Progenitor cell of endocrine pancreas (in vitro differentiated cells): ENCODE results near the gene TSC22D2. TPM values are rescaled to one million over a fixed set of nuclear protein-coding genes. Genes with fewer than 3 reads are reported as not detected.

Source experiments
- DNase-seq: peaks from one replicate; pipeline ENCODE4 v3.0.0; 2021; ENCODE audit warnings: low spot score; ENCODE audit not compliant: unreplicated experiment
- H3K27ac Mint-ChIP-seq: 2 replicates; pipeline ENCODE4 v1.8.0; 2021; ENCODE audit warnings: mild to moderate bottlenecking, moderate library complexity, mixed read lengths
- H3K27me3 Mint-ChIP-seq: 2 replicates; pipeline ENCODE4 v1.8.0; 2021; ENCODE audit warnings: mixed read lengths
- H3K36me3 Mint-ChIP-seq: 2 replicates; pipeline ENCODE4 v1.8.0; 2022; ENCODE audit warnings: mixed read lengths; ENCODE audit not compliant: insufficient read depth
- H3K4me1 Mint-ChIP-seq: 2 replicates; pipeline ENCODE4 v1.8.0; 2021; ENCODE audit warnings: low read depth, mixed read lengths
- H3K4me3 Mint-ChIP-seq: 2 replicates; pipeline ENCODE4 v1.8.0; 2021; ENCODE audit warnings: low read depth, mild to moderate bottlenecking, moderate library complexity, mixed read lengths
- H3K9me3 Mint-ChIP-seq: 2 replicates; pipeline ENCODE4 v1.8.0; 2021; ENCODE audit warnings: low read depth, mixed read lengths
- total RNA-seq: library from RNA; stranded (reverse); gene quantifications from 2 replicates; pipeline ENCODE4 v1.2.1, GENCODE V29; 2021
- TF ChIP-seq, protein P1 (sequence below): fragments of 200-600 bp; sonication (generic); IDR thresholded peaks from one replicate; pipeline ENCODE4 v1.5.0; 2021; ENCODE audit warnings: antibody characterized with exemption, mild to moderate bottlenecking; ENCODE audit not compliant: unreplicated experiment

Gene TSC22D2
- total RNA-seq, 1 donor from 2014 or later: 31.9 TPM

- peak; percentile 67 for DNase-seq
- Mint-ChIP-seq H3K4me3 (peak overlapping the region; percentile 95), H3K9me3 (no peaks in the 10 kb centered on the region), H3K4me1 (peaks cover 38% of the 10 kb centered on the region), H3K27ac (peak overlapping the region; percentile 98), H3K27me3 (no peaks in the 10 kb centered on the region), H3K36me3 (peaks cover 1% of the 10 kb centered on the region)
- TF ChIP-seq, protein P1, sequence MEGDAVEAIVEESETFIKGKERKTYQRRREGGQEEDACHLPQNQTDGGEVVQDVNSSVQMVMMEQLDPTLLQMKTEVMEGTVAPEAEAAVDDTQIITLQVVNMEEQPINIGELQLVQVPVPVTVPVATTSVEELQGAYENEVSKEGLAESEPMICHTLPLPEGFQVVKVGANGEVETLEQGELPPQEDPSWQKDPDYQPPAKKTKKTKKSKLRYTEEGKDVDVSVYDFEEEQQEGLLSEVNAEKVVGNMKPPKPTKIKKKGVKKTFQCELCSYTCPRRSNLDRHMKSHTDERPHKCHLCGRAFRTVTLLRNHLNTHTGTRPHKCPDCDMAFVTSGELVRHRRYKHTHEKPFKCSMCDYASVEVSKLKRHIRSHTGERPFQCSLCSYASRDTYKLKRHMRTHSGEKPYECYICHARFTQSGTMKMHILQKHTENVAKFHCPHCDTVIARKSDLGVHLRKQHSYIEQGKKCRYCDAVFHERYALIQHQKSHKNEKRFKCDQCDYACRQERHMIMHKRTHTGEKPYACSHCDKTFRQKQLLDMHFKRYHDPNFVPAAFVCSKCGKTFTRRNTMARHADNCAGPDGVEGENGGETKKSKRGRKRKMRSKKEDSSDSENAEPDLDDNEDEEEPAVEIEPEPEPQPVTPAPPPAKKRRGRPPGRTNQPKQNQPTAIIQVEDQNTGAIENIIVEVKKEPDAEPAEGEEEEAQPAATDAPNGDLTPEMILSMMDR: peak; percentile 61
These were observed 1.6 kb downstream of the TSC22D2 start for GRCh38 chr3:150409512-150410310.

- Mint-ChIP-seq H3K9me3 (no peaks in the 10 kb centered on the region), H3K27me3 (no peaks in the 10 kb centered on the region)
These were observed 2.4 kb downstream of the TSC22D2 start for GRCh38 chr3:150410311-150411105.

DNA sequence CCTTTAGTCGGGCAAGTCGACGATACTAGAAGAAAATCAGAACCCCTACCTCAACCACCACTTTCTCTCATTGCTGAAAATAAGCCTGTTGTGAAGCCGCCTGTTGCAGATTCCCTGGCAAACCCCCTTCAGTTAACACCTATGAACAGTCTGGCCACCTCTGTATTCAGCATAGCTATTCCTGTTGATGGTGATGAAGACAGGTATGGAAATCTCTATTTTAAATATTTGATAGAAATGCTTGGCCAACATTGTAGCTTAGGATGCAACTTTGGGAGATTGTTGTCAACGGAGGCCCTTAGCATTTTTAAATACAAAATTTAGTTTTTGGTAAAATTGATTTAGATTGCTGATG is 3.0 kb downstream of the TSC22D2 start:
- TF ChIP-seq, protein P1: no peak
- H3K27ac Mint-ChIP-seq: peak overlapping the region; percentile 73
- no peaks in the 10 kb centered on the region for H3K9me3 Mint-ChIP-seq
- no peaks in the 10 kb centered on the region for H3K27me3 Mint-ChIP-seq
- peaks cover 1% of the 10 kb centered on the region for H3K36me3 Mint-ChIP-seq
- DNase-seq: no peak
- H3K4me3 Mint-ChIP-seq: peak overlapping the region; percentile 95
- H3K4me1 Mint-ChIP-seq: peaks cover 42% of the 10 kb centered on the region

More at GRCh38 chr3:150410311-150411105, 2.4 kb downstream of the TSC22D2 start:
- TF ChIP-seq, protein P1: peak; percentile 3
- peak overlapping the region; percentile 73 for H3K27ac Mint-ChIP-seq
- peak overlapping the region; percentile 95 for H3K4me3 Mint-ChIP-seq
- H3K36me3 Mint-ChIP-seq: peaks cover 1% of the 10 kb centered on the region
- peak; percentile 10 for DNase-seq
- peaks cover 40% of the 10 kb centered on the region for H3K4me1 Mint-ChIP-seq

DNA sequence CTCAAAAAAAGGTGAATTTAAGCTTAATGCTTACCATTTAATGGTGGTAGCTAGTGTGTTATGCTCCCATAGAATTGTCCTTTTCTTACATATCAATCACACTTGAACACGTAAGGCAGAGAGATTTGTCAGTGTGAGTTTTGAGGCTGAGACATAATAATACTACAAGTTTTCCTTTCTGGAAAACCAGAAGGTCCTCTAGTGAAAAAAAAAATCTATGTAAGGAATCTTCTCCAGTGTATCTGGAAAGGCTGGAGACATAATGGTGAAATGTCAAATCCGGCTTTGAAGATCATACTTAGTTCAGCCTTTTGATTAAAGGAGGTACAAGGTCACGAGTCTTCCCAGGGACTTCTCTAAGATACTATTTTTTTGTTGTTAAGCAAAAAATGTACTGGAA is 3.4 kb downstream of the TSC22D2 start:
- H3K27ac Mint-ChIP-seq: peak overlapping the region; percentile 33
- H3K36me3 Mint-ChIP-seq: peaks cover 1% of the 10 kb centered on the region
- DNase-seq: no peak
- peak overlapping the region; percentile 95 for H3K4me3 Mint-ChIP-seq
- no peaks in the 10 kb centered on the region for H3K9me3 Mint-ChIP-seq
- no peaks in the 10 kb centered on the region for H3K27me3 Mint-ChIP-seq
- peaks cover 42% of the 10 kb centered on the region for H3K4me1 Mint-ChIP-seq
- TF ChIP-seq, protein P1: no peak

DNA sequence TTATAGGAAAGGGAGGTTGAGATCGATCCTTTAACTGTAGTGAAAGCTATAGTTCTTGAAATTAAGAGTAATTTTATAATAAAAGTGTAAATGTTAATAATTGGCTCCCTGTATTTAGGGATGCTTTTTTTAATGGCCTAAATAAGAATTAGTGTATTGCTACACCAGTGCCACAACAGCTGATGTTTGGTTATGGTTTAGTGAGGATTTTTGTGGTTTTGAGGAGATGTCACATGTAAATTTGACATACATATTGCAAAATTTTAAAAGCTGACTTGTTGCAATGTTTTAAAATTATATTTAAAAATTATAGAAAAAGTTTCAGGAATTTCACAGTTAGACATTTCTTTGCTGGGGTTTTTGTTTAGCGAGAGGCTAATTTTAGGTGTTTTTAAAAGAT is 3.9 kb downstream of the TSC22D2 start:
- no peak for DNase-seq
- H3K4me1 Mint-ChIP-seq: peaks cover 40% of the 10 kb centered on the region
- TF ChIP-seq, protein P1: no peak
- no peaks in the 10 kb centered on the region for H3K9me3 Mint-ChIP-seq
- H3K27ac Mint-ChIP-seq: peak overlapping the region; percentile 33
- peak overlapping the region; percentile 95 for H3K4me3 Mint-ChIP-seq
- H3K27me3 Mint-ChIP-seq: no peaks in the 10 kb centered on the region
- H3K36me3 Mint-ChIP-seq: peaks cover 1% of the 10 kb centered on the region
